NCI-H2107 treated with DMSO at 0.1 percent for 48 hours (cell line): ENCODE results near the gene TPSB2.
"Not testable (repeated sequence)": the region's sequence is repeated elsewhere in the genome, so short reads cannot be mapped to it uniquely, and the experiment has no call there.

Experiments used
- DNase-seq: peaks from one replicate; lab custom pipeline; 2025; ENCODE audit not compliant: unreplicated experiment; lab: John Stamatoyannopoulos, UW

The TPSB2 gene

DNA sequence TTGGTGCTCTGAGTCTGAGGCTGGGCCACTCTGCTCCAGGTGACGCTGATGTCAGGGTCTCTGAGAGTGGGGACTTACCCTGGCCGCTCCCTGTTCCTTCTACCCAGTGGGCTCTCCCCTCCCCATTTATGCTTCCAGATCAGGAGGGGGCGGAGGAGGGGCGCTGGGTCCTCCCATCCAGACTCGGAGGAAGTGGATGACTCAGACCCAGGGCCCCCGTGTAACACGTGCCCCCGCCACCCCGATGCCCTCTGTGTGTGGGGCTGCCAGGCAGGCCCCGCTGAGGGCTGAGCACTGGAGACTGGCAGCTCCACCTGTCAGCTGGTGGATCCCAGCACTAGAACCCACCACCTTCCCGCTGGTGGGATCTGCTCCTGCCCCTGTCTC, at the start of gene TPSB2:
TPSB2 (minus strand) TSS at position 101 of the 387 bp plus-strand sequence. CDS start 233 bp downstream, outside the sequence.
- DNase-seq = not testable (repeated sequence)

DNA sequence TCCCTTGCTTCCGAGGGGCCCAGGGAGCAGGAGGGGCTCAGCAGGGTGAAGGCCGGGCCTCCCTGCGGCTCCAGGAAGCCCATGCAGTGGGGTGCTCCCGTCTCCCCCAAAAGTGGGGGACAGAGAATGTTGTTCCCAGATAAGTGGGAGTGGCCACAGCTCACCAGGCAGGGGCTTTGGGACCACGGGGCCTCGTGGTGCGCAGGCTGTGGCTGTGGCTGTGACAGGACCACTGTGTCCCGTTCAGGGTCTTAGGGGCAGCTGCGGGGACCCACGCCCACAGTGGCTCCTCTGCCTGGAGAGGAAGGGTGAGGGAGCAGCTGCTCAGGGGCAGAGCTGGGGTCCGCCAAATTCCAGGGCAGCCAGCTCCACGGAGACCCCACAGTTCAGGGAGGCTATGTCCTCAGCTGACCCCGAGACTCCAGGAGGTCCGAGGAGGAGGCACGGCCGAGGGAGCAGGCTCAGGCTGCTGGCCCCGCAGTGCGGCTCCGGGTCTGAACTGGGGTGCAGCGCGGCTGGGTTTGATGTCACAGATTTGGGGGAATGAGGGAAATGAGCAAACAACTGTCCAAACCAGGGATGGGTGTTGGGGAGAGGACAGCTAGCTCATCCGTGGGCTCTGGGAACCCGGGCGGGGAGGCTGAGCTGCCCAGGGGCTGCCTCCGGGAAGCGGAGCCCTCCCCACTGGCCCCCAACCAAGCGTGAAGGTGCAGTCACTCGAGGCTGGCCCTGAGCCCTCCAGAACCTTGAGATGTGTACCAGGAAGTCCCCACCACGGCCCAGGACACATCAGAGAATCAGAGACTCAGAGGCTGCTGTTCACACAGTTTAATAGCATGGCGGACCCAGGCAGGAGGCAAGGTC, 49.3 kb upstream of the TPSB2 start:
- no peak for DNase-seq

DNA sequence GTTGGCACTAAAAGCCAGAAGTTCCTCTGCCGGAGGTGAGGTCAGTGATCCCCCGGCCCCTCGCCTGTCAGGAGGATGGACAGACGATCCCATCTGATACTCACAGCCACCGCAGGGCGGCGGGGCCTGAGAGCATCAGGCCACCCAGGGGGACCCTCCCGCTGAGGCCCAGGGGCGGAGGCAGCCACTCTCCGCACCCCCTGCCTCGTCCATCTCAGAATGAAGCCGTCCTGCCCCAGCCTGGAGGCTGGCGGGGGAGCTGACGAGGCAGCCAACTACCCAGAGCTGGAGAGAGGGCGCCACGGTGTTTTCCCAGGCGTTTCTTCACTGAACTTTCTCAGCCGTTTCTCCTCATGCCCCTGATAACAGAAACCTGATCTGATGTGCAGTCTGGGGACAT, 48.5 kb upstream of the TPSB2 start:
- DNase-seq = no peak

DNA sequence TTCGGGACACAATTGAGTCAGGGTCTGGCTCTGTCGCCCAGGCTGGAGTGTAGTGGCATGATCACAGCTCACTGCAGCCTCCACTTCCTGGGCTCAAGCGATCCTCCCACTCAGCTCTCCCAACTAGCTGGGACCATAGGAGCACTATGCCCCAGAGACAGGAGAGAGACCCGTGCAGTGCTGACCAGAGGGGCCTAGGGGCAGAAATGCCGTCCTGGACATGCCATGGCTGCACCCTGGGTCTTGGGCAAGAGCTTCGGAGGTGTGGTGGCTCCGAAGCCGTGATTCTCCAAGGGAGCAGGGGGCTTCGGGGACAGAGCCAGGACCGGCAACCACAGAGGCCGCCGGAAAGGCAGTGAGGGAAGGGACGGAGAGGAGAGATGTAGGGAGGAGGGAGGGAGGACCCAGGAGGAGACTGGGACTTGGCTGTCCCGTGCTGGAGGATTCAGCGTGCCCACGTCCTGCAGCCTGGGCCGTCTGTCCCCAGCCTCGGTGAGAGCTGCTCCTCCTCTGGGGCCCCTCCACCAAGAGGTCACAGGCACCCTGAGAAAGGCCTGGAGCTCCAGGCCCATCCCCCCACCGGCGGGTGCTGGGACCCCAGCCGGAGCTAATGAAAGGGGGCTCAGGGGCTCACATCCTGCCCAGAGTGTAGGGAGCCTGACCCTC, 47.8 kb upstream of the TPSB2 start:
- DNase-seq = no peak

DNA sequence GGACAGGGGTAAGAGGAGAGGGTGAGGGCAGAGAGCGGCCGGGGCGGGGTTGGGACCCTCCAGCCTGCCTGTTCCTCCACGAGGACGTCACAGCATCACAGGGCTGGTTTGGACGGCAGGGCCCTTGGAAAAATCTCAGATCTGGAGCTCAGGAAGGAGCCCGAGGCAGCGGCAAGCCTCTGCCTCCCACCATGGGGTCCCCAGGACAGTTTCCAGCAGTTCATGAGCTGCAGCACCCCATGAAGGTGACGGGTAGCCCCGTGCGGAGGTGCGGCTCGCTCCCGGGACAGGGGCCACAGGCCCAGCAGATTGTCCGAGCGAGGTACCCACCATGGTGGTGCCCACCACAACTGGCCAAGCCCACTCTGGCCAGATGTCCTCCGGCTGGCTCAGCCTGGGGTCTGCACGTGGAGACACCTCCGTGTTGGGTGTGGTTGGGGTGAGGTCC, 47.2 kb upstream of the TPSB2 start:
- no peak for DNase-seq

DNA sequence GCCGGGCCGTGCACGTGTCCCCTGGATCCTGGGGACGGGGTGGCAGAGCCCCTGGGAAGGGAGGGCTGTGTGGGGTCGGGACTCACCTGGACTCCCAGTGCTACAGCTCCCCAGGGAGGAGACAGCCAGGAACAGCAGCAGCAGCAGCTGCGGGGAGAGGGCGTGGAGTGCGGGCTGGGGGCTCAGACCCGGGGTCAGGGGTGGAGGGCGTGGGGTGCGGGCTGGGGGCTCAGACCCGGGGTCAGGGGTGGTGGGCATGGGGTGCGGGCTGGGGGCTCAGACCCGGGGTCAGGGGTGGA, 46.5 kb upstream of the TPSB2 start:
- DNase-seq = no peak

DNA sequence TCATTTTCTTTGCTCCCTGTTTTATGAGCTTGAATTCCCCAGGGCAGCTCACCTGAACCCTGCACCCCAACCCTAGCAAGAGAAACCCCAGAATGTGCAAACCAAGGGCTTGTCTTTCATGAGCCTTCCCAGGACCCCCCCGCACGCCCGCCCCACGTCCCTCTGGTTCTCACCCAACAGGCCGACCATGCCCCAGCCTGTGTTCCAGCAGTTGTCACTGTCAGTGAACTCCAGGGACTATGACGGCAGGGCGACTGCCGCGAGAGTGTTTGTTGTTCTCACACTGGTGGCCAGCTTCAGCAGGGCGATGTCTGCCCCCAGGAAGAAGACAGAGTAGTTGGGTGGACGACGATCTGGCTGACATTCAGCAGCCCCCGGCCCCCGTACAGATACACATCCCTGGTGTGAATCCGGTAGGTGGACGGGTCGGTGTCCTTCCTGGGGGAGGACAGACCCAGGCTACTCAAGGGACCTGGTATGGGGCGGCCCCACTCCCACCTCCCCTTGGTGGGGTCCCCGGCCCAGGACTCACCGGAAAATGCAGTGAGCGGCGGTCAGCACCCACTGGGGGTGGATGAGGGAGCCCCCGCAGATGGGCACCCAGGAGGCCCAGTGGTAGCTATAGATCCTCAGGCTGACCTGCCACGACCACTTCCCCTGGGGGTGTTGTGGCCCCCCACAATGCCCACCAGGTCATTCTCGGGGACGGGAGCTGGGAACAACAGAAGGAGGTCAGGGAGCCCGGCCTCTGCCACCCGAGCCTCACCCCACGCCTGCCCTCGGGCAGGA, 46.0 kb upstream of the TPSB2 start:
- no peak for DNase-seq

DNA sequence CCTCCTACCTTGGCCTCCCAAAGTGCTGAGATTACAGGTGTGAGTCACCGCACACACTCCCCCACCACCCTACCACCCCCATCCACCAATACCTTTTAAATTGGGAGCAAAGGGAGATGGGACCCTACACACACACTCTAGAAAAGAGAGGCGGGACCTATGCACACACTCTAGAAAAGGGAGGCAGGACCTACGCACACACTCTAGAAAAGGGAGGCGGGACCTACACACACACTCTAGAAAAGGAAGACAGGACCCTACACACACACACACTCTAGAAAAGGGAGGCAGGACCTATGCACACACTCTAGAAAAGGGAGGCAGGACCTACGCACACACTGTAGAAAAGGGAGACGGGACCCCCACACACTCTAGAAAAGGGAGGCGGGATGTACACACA, 44.8 kb upstream of the TPSB2 start:
- DNase-seq = no peak

DNA sequence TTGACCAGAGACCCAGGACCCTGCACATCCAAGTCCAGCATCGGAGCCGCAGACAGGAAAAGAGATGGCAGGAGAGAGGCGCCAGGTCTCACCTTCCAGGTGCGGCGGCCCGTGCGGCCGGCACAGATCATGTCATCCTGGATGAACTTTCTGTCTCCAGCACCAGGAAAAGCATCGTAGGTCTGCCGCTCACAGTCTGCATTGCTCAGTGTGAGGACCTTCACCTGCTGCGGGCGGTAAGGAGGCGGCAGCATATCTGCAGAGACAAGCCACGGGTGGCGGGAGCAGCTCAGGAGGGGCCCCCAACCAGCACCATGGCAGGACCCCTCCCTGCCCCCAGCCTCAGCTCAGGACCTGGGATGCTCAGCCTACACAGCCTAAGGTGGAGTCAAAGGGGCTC, 43.8 kb upstream of the TPSB2 start:
- DNase-seq = no peak

DNA sequence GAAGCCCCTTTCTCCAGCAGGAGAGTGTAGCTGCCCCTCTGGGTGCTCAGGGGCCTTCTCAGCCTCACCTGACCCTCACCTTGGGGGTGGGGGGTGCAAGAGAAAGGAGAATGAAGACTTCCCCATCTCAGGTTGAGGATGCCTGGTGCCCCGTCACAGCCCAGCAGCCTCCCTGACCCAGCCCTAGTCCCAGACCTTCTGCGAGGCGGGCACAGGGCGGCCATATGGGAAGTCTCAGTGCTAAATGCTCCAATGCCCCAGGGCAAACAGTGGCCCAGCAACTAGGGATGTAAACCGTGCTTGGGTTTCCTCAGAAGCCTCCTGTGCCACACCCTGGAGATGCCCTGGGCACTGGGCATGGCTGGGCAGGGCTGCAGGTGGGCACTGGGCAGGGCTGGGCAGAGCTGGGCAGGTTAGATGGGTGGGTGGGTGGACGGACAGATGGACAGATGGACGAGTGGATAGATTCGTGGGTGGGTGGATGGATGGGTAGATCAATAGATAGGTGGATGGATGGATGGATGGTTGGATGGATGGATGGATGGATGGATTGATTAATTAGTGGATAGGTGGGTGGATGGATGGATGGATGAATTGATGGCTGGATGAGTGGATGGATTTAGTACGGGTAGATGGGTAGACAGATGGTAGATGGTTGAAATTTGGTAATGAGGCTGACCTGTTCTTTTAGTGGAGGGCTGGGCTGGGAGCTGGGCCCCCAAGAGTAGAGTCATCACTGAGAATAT, 42.6 kb upstream of the TPSB2 start:
- DNase-seq = no peak

DNA sequence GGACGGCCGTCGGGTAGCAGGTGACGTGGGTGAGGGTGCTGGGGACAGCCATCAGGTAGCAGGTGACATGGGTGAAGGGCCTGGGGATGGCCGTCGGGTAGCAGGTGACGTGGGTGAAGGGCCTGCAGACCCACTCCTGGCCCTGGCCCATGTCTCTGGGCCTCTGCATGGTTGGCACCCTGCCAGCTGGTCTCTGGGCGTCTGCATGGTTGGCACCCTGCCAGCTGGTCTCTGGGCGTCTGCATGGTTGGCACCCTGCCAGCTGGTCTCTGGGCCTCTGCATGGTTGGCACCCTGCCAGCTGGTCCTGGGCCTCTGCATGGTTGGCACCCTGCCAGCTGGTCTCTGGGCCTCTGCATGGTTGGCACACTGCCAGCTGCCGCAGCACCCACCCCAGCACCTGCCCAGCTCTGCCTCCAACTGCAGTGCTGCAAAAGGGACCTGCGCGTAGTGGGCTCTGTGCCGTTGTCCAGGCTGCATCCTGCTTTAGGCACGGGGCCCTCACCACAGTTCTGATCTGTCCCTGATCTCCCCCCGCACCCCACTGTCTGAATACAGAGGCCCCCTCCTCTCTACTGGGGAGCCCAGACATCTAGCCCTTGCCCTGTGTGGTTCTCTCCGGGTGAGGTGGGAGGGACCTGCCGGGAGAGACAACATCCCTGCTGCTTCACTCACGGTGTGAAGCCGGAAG, 41.9 kb upstream of the TPSB2 start:
- DNase-seq = peak; percentile 79

DNA sequence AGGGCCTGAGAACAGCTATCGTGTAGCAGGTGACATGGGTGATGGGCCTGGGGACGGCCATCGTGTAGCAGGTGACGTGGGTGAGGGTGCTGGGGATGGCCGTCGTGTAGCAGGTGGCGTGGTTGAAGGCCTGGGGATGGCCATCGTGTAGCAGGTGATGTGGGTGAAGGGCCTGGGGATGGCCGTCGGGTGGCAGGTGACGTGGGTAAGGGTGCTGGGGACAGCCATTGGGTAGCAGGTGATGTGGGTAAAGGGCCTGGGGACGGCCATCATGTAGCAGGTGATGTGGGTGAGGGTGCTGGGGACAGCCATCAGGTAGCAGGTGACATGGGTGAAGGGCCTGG, 41.4 kb upstream of the TPSB2 start:
- no peak for DNase-seq

DNA sequence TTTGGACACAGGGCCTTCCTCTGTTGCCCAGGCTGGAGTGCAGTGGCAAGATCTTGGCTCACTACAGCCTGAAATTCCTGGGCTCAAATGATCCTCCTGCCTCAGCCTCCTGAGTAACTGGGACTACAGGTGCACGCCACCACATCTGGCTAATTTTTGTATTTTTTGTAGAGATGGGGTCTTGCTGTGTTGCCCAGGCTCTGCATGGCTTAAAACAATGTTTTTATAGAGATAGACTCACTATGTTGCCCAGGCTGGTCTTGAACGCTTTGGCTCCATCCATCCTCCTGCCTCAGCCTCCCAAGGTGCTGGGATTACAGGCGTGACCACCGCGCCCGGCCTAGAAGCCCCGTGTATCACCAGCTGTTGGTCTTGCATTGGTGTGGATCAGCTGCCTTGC, 39.4 kb upstream of the TPSB2 start:
- DNase-seq = not testable (repeated sequence)

DNA sequence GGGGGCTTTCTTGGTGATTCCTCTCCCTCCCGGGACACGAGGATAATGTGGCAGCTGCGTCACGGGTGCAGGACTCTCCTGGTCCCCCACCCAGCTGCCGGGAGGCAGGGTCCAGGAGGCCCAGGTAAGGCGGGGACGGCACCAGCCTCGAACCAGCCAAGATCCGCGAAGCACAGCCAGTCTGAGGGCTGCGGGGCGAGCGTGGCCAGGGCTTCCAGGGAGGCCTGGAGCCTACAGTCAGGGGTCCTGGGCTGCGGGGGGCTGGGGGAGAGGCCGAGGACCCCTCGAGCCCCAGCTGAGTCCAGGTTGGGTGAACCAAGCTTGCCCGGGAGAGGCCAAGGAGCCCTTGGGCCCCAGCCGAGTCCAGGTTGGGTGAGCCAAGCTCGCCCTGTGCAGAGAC, 35.8 kb upstream of the TPSB2 start:
- DNase-seq = no peak

DNA sequence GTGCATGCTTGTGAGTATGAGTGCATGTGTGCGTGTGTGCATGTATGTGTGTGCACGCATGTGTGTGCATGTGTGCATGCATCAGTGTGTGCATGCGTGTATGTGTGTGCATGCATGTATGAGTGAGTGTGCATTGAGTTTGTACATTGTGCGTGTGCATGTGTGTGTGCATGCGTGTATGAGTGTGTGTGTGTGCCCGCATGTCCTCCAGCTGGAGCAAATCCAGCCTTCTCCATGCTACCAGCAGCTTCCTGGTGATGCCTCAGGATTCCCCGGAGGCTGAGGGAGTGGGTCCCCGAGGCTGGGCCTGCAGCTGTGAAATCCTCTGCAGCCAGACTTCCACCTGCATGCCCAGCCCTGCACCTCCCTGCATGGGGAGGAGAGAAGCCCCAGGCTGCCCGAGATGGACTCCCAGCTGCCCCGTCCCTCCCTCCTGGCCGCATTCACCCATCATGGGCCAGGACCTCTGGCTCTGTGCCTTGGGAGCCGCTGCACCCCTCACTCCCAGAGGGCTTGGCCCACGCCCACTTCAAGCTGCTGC, 35.2 kb upstream of the TPSB2 start:
- no peak for DNase-seq

DNA sequence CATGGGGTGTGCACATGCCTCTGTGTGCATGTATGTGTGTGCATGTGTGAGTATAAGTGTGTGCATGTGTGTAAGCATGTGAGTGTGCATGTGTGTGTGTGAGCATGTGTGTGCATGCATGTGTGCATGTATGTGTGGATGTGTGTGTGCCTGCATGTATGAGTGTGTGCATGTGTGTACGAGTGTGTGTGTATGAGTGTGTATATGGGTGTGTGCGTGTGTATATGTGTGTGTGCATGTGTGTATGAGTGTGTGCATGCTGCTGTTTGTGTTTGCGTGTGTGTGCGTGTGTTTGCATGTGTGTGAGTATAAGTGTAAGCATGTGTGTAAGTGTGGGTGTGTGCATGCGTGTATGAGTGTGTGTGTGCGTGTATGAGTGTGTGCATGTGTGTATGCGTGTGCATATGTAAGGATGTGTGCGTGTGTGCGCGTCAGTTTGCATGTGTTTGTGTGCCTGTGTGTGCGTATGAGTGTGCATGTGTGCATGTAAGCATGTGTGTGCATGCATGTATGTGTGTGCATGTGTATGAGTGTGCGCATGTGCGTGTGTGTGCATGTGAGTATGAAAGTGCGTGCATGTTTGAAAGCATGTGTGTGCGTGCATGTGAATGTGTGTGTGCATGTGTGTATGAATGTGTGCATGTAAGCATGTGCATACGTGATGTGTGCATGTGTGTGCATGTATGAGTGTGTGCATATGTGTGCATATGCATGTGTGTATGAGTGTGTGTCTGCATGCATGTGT, 34.5 kb upstream of the TPSB2 start:
- DNase-seq = no peak

DNA sequence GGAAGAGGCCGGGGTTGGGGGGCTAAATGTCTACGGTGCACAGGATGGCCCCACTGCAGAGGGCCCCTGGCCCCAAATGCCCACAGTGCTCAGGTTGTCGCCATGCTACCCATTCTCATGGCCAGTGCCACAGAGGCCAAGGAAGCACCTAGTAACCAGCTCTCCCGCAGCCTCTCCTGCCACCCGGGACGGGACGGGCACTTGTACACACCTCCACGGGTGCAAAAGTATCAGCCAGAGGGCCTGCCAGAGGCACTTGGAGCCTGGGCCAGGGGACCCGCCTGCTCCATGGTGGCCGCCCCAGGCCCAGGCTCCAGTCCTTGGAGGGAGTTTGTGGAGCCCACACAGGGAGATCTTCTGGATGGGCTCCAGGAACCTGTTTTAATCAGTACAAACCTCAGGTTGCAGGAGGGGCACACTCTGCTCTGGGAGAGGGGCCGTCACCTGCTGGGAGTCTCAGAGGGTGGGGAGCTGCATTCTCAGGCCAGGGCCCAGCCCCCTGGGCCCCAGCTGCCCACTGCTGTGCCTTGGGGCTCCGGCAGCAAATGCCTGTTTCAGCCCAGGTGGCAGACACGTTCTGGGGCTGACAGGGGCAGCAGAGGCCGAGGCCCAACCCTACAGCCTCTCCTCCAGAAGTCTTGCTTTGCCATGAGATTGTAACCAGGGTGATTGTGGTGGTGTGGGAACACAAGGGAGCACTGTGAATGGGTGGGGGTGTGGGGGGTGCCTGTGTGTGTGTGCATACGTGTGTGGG, 33.8 kb upstream of the TPSB2 start:
- no peak for DNase-seq

DNA sequence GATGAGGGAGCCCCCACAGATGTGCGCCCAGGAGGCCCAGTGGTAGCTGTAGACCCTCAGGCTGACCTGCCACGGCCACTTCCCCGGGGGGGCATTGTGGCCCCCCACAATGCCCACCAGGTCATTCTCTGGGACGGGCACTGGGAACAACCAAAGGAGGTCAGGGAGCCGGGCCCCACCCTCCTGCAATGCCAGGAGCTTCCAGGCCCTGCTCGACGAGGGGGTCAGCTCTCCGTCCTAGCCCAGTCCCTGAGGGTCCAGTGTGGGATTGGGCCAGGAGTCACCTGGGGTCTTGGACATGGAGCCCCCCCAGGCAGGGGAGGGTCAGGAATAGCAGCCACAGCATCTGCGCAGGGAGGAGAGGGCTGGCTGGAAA, 32.9 kb upstream of the TPSB2 start:
- no peak for DNase-seq

DNA sequence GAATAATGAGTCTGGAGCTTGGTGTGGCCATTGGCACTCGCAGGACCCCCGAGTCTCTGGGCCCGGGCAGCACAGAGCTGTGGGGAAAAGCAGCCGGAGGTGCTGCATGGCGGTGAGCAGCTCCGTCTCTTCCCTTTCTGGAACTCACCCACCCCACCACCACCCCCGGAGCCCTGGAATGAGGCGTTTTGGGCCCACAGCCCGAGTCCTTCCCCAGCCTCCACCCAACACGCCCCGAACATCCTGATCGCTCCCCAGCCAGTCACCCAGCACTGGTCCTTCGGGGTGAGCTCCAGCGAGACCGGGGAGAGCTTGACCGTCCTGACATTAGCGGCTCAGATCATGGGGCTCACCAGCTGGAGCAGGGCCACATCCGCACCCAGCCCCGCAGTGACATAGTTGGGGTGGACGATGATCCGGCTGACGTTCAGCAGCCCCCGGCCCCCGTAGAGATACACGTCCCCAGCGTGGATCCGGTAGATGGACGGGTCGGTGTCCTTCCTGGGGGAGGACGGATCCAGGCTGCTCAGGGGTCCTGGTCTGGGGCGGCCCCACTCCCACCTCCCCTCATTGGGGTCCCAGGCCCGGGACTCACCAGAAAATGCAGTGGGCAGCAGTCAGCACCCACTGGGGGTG, 32.3 kb upstream of the TPSB2 start:
- no peak for DNase-seq
